Mesothelial cell of epicardium (in vitro differentiated cells): ENCODE data around the gene ATF7IP2. TPM values are rescaled to one million over a fixed set of nuclear protein-coding genes. Genes with fewer than 3 reads are reported as not detected.

Experiments used
- DNase-seq, 2 experiments: peaks; one replicate each; pipeline ENCODE4 v3.0.0; 2021; ENCODE audit warnings: low spot score in 2 of 2; ENCODE audit not compliant: unreplicated experiment in 2 of 2
- H3K27ac Mint-ChIP-seq: 2 replicates; pipeline ENCODE4 v1.8.0; 2021; ENCODE audit warnings: mixed read lengths
- H3K27me3 Mint-ChIP-seq: 2 replicates; pipeline ENCODE4 v1.8.0; 2021; ENCODE audit warnings: low read depth, mixed read lengths
- H3K36me3 Mint-ChIP-seq: 2 replicates; pipeline ENCODE4 v1.8.0; 2021; ENCODE audit warnings: mixed read lengths
- H3K4me1 Mint-ChIP-seq: 2 replicates; pipeline ENCODE4 v1.8.0; 2021; ENCODE audit warnings: mixed read lengths
- H3K4me3 Mint-ChIP-seq: 2 replicates; pipeline ENCODE4 v1.8.0; 2021; ENCODE audit warnings: mild to moderate bottlenecking, moderate library complexity, mixed read lengths
- H3K9me3 Mint-ChIP-seq: 2 replicates; pipeline ENCODE4 v1.8.0; 2021; ENCODE audit warnings: mixed read lengths
- CTCF ChIP-seq: fragments of 200-600 bp; sonication (generic); IDR thresholded peaks from one replicate; pipeline ENCODE4 v1.5.0; 2021; ENCODE audit warnings: antibody characterized with exemption; ENCODE audit not compliant: unreplicated experiment
- total RNA-seq: library from RNA; stranded (reverse); gene quantifications from 3 replicates; pipeline ENCODE4 v1.2.1, GENCODE V29; 2021

ATF7IP2 gene
- total RNA-seq, 1 donor from 2014 or later, result 50.9 TPM

GRCh38 chr16:10371592-10371991, 14.3 kb upstream of the ATF7IP2 start:
- Mint-ChIP-seq H3K27me3 (no peaks in the 10 kb centered on the region), H3K4me1 (no peaks in the 10 kb centered on the region), H3K9me3 (peaks cover 28% of the 10 kb centered on the region), H3K4me3 (no peak overlapping the region), H3K27ac (no peak overlapping the region), H3K36me3 (no peaks in the 10 kb centered on the region)
- DNase-seq, result no peak
- TF ChIP-seq CTCF, result no peak

- no peaks in the 10 kb centered on the region for H3K4me1 Mint-ChIP-seq
Observed at GRCh38 chr16:10373556-10373955, 12.3 kb upstream of the ATF7IP2 start.

GRCh38 chr16:10376229-10376628, 9.6 kb upstream of the ATF7IP2 start:
- no peak overlapping the region for H3K27ac Mint-ChIP-seq
- H3K4me1 Mint-ChIP-seq, result no peaks in the 10 kb centered on the region
- H3K27me3 Mint-ChIP-seq, result no peaks in the 10 kb centered on the region
- no peak overlapping the region for H3K4me3 Mint-ChIP-seq
- H3K9me3 Mint-ChIP-seq, result peaks cover 15% of the 10 kb centered on the region
- H3K36me3 Mint-ChIP-seq, result no peaks in the 10 kb centered on the region
- TF ChIP-seq CTCF, result no peak
- DNase-seq, result no peak

More at GRCh38 chr16:10373556-10373955, 12.3 kb upstream of the ATF7IP2 start:
- peaks cover 28% of the 10 kb centered on the region for H3K9me3 Mint-ChIP-seq
- no peaks in the 10 kb centered on the region for H3K36me3 Mint-ChIP-seq
- no peak for DNase-seq
- TF ChIP-seq CTCF, result no peak
- H3K27me3 Mint-ChIP-seq, result no peaks in the 10 kb centered on the region
- H3K4me3 Mint-ChIP-seq, result no peak overlapping the region
- no peak overlapping the region for H3K27ac Mint-ChIP-seq

GRCh38 chr16:10383626-10384025, 2.2 kb upstream of the ATF7IP2 start:
- peaks cover 10% of the 10 kb centered on the region for H3K36me3 Mint-ChIP-seq
- peaks cover 23% of the 10 kb centered on the region for H3K4me1 Mint-ChIP-seq
- H3K9me3 Mint-ChIP-seq, result peaks cover 4% of the 10 kb centered on the region
- H3K4me3 Mint-ChIP-seq, result no peak overlapping the region
- TF ChIP-seq CTCF, result no peak
- H3K27ac Mint-ChIP-seq, result no peak overlapping the region
- H3K27me3 Mint-ChIP-seq, result no peaks in the 10 kb centered on the region
- DNase-seq, result no peak

DNA sequence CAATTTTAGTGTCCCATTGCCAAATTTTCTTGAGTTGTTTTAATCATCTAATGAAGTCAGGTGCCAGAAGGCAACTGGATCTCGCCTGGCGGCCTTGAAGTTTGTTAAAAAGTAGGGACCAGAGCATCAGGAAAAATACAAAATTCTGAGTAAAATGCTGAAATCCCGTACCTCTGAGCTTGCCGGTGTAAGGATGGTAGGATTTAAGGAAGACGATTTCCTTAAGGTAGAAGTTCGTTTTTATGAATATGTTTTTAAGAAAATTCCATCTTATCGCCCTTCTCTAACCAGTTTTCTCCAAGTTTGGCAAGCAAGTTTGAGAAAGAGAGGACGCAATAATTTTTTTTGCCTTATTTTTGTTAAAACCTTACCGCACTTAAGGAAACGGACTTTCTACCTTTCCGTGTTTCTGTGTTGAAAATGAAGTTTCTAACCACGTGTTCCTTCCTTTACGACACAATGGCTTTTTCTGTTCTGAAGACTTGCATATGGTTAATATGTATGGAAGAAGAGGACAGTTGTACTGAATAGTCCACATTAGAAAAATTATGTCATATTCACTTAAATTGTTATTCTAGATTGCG, 748 bp downstream of the ATF7IP2 start:
- Mint-ChIP-seq H3K4me3 (peak overlapping the region; percentile 94), H3K27me3 (no peaks in the 10 kb centered on the region), H3K27ac (peak overlapping the region; percentile 98), H3K36me3 (peaks cover 27% of the 10 kb centered on the region), H3K9me3 (peaks cover 7% of the 10 kb centered on the region), H3K4me1 (peaks cover 25% of the 10 kb centered on the region)
- DNase-seq, result no peak
- TF ChIP-seq CTCF, result no peak

GRCh38 chr16:10387188-10387617, 1.3 kb downstream of the ATF7IP2 start:
- Mint-ChIP-seq H3K4me3 (peak overlapping the region; percentile 94), H3K4me1 (peaks cover 22% of the 10 kb centered on the region), H3K27ac (peak overlapping the region; percentile 98), H3K27me3 (no peaks in the 10 kb centered on the region), H3K36me3 (peaks cover 27% of the 10 kb centered on the region), H3K9me3 (peaks cover 7% of the 10 kb centered on the region)
- no peak for TF ChIP-seq CTCF
- no peak for DNase-seq
